SK-N-MC (cell line): Measurements from ENCODE around the gene PLTP.

Experiments
- EZH2 ChIP-seq: fragments of 200-600 bp; sonication (generic); IDR thresholded peaks from one replicate; pipeline ENCODE4 v1.6.1; 2017; ENCODE audit warnings: antibody characterized with exemption
- FOXP2 ChIP-seq: optimal IDR thresholded peaks from 2 replicates; pipeline ENCODE3; 2011; ENCODE audit warnings: mild to moderate bottlenecking, moderate library complexity; ENCODE audit not compliant: insufficient read depth; ENCODE audit errors: extremely low read length, control extremely low read depth
- POLR2AphosphoS5 ChIP-seq: IDR thresholded peaks from 2 replicates; pipeline ENCODE4 v1.6.1; 2012; ENCODE audit warnings: mild to moderate bottlenecking, low read depth, low read length, borderline replicate concordance

GRCh38 chr20:45890077-45890984 is 21.6 kb downstream of the PLTP start:
- TF ChIP-seq POLR2AphosphoS5: no peak
- TF ChIP-seq EZH2: no peak
- TF ChIP-seq FOXP2: no peak
